ENCODE measurements around the gene MFAP2. TPM values are rescaled to one million over a fixed set of nuclear protein-coding genes. Genes with fewer than 3 reads are reported as not detected.
"Not testable (repeated sequence)": the region's sequence is repeated elsewhere in the genome, so short reads cannot be mapped to it uniquely, and the experiment has no call there.

The MFAP2 gene
- polyA plus RNA-seq, 3 donors, result not detected

GRCh38 chr1:16946646-16947045 lies 33.8 kb downstream of the MFAP2 start:
- H3K27ac Mint-ChIP-seq, result no peak overlapping the region

DNA sequence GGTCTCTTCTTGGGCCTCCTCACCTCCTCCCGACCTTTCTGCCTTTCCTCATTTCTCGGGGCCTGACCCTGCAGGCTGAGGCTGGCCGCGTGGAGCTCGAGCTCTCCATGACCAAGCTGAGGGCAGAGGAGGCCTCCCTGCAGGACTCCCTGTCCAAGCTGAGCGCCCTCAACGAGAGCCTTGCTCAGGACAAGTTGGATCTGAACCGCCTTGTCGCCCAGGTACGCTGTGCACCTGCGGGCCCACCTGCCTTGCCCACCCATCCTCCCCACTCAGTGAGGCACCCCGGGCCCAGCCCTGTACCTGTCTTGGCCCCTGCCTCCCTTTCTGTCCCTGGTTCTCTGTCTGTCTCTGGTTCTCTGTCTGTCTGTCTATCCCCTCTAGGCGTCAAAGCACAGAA lies 34.2 kb downstream of the MFAP2 start:
- H2AFZ ChIP-seq (ENCODE audit: insufficient read depth, low read depth, low read length, poor library complexity, severe bottlenecking); H3K4me2 ChIP-seq (replicated peaks; ENCODE audit: extremely low read depth, low read length, poor library complexity, severe bottlenecking); H3K9ac ChIP-seq (ENCODE audit: insufficient read depth, low read length, poor library complexity, severe bottlenecking); H3K36me3 Mint-ChIP-seq; H3K27me3 Mint-ChIP-seq (ENCODE audit: low read depth in 3 of 3); DNase-seq; H3K9me3 Mint-ChIP-seq; H3K4me1 Mint-ChIP-seq; H3K9me3 ChIP-seq (replicated peaks in 1 of 2; ENCODE audit: control insufficient read depth in 1 of 2, insufficient read depth in 1 of 2, low read length in 2 of 2); H3K79me2 ChIP-seq (ENCODE audit: insufficient read depth, low read length); H3K27ac ChIP-seq (ENCODE audit: low read depth in 1 of 2, low read length in 2 of 2); H3K27me3 ChIP-seq (ENCODE audit: control insufficient read depth in 2 of 2, insufficient read depth in 2 of 2, low read length in 2 of 2); H3K36me3 ChIP-seq (replicated peaks in 1 of 2; ENCODE audit: control insufficient read depth in 1 of 2, insufficient read depth in 2 of 2, low read length in 2 of 2); H4K20me1 ChIP-seq (ENCODE audit: insufficient read depth, low read length); H3K4me3 ChIP-seq (replicated peaks in 1 of 3; ENCODE audit: low read depth in 2 of 3, low read length in 3 of 3); H3K4me1 ChIP-seq (ENCODE audit: control insufficient read depth in 1 of 2, insufficient read depth in 2 of 2, low read length in 2 of 2); H3K4me3 Mint-ChIP-seq; intact Hi-C loops (cut with micrococcal nuclease): not testable (repeated sequence)
- 97% methylated on average over 6 of the region's 13 CpGs for WGBS (ENCODE audit: insufficient coverage)
- H3K27ac Mint-ChIP-seq, result peak overlapping the region in 1 of 7 donors; percentile 7

More at GRCh38 chr1:16946646-16947045, 33.8 kb downstream of the MFAP2 start:
- Histone ChIP-seq H3K9ac (ENCODE audit: insufficient read depth, low read length, poor library complexity, severe bottlenecking) (no peak overlapping the region), H3K4me1 (ENCODE audit: control insufficient read depth in 1 of 2, insufficient read depth in 2 of 2, low read length in 2 of 2) (no peaks in the 10 kb centered on the region), H4K20me1 (ENCODE audit: insufficient read depth, low read length) (no peaks in the 10 kb centered on the region), H3K27me3 (ENCODE audit: control insufficient read depth in 2 of 2, insufficient read depth in 2 of 2, low read length in 2 of 2) (no peaks in the 10 kb centered on the region), H2AFZ (ENCODE audit: insufficient read depth, low read depth, low read length, poor library complexity, severe bottlenecking) (no peak overlapping the region), H3K4me2 (replicated peaks; ENCODE audit: extremely low read depth, low read length, poor library complexity, severe bottlenecking) (no peak overlapping the region), H3K36me3 (replicated peaks in 1 of 2; ENCODE audit: control insufficient read depth in 1 of 2, insufficient read depth in 2 of 2, low read length in 2 of 2) (peaks cover 0 to 8% of the 10 kb centered on the region in 2 donors), H3K9me3 (replicated peaks in 1 of 2; ENCODE audit: control insufficient read depth in 1 of 2, insufficient read depth in 1 of 2, low read length in 2 of 2) (no peaks in the 10 kb centered on the region), H3K27ac (ENCODE audit: low read depth in 1 of 2, low read length in 2 of 2) (no peak overlapping the region), H3K79me2 (ENCODE audit: insufficient read depth, low read length) (no peaks in the 10 kb centered on the region), H3K4me3 (replicated peaks in 1 of 3; ENCODE audit: low read depth in 2 of 3, low read length in 3 of 3) (no peak overlapping the region)
- Mint-ChIP-seq H3K4me1 (no peaks in the 10 kb centered on the region), H3K4me3 (no peak overlapping the region), H3K36me3 (peaks cover 3 to 9% of the 10 kb centered on the region in 2 donors), H3K9me3 (peaks cover 0 to 2% (median 0%) of the 10 kb centered on the region in 7 donors), H3K27me3 (ENCODE audit: low read depth in 3 of 3) (peaks cover 0 to 2% (median 0%) of the 10 kb centered on the region in 3 donors)
- intact Hi-C loops (cut with micrococcal nuclease), result no loop called here
- TF ChIP-seq, protein P1, sequence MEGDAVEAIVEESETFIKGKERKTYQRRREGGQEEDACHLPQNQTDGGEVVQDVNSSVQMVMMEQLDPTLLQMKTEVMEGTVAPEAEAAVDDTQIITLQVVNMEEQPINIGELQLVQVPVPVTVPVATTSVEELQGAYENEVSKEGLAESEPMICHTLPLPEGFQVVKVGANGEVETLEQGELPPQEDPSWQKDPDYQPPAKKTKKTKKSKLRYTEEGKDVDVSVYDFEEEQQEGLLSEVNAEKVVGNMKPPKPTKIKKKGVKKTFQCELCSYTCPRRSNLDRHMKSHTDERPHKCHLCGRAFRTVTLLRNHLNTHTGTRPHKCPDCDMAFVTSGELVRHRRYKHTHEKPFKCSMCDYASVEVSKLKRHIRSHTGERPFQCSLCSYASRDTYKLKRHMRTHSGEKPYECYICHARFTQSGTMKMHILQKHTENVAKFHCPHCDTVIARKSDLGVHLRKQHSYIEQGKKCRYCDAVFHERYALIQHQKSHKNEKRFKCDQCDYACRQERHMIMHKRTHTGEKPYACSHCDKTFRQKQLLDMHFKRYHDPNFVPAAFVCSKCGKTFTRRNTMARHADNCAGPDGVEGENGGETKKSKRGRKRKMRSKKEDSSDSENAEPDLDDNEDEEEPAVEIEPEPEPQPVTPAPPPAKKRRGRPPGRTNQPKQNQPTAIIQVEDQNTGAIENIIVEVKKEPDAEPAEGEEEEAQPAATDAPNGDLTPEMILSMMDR (IDR thresholded peaks at IDR 0.05), result no peak
- DNase-seq, result no peak
- WGBS (ENCODE audit: insufficient coverage), result 96% methylated on average over 17 of the region's 19 CpGs

- DNase-seq; H3K27me3 Mint-ChIP-seq (ENCODE audit: low read depth in 3 of 3); H2AFZ ChIP-seq (ENCODE audit: insufficient read depth, low read depth, low read length, poor library complexity, severe bottlenecking); H3K4me1 Mint-ChIP-seq; H3K79me2 ChIP-seq (ENCODE audit: insufficient read depth, low read length); H3K27ac Mint-ChIP-seq; H3K4me3 ChIP-seq (replicated peaks in 1 of 3; ENCODE audit: low read depth in 2 of 3, low read length in 3 of 3); H3K9ac ChIP-seq (ENCODE audit: insufficient read depth, low read length, poor library complexity, severe bottlenecking); H3K4me3 Mint-ChIP-seq; H3K27ac ChIP-seq (ENCODE audit: low read depth in 1 of 2, low read length in 2 of 2); intact Hi-C loops (cut with micrococcal nuclease); H3K9me3 ChIP-seq (replicated peaks in 1 of 2; ENCODE audit: control insufficient read depth in 1 of 2, insufficient read depth in 1 of 2, low read length in 2 of 2); H3K27me3 ChIP-seq (ENCODE audit: control insufficient read depth in 2 of 2, insufficient read depth in 2 of 2, low read length in 2 of 2); H4K20me1 ChIP-seq (ENCODE audit: insufficient read depth, low read length); H3K9me3 Mint-ChIP-seq; H3K4me2 ChIP-seq (replicated peaks; ENCODE audit: extremely low read depth, low read length, poor library complexity, severe bottlenecking); H3K4me1 ChIP-seq (ENCODE audit: control insufficient read depth in 1 of 2, insufficient read depth in 2 of 2, low read length in 2 of 2); H3K36me3 ChIP-seq (replicated peaks in 1 of 2; ENCODE audit: control insufficient read depth in 1 of 2, insufficient read depth in 2 of 2, low read length in 2 of 2): not testable (repeated sequence)
- peaks cover 6 to 13% of the 10 kb centered on the region in 2 donors for H3K36me3 Mint-ChIP-seq
- WGBS (ENCODE audit: insufficient coverage), result 67% methylated on average over 1 of the region's 9 CpGs
Observed at GRCh38 chr1:16945512-16945911, 34.9 kb downstream of the MFAP2 start.
